CD4-positive, alpha-beta memory T cell (primary cell): ENCODE measurements around the gene CARD11. TPM values are rescaled to one million over a fixed set of nuclear protein-coding genes. Genes with fewer than 3 reads are reported as not detected.
A peak's percentile ranks its signal among the peaks of the same experiment; 100 is the strongest.

ENCODE experiments used
- CTCF ChIA-PET: fragments of 350-600 bp; sonication (Branson Sonifier 250); formaldehyde crosslinking; loops from one replicate; lab custom pipeline; 2021; ENCODE audit warnings: inconsistent platforms; ENCODE audit not compliant: partially characterized antibody; lab: Charles Lee
- POLR2A ChIA-PET: fragments of 350-600 bp; sonication (Branson Sonifier 250); formaldehyde crosslinking; loops from one replicate; lab custom pipeline; 2021; ENCODE audit not compliant: partially characterized antibody; lab: Charles Lee
- DNase-seq, 5 donors: peaks; one replicate each; pipeline versions ENCODE4 v3.0.0 to v3.0.0-alpha.2; 2020 to 2022; ENCODE audit warnings: mixed read lengths in 1 of 5
- H3K27ac ChIP-seq: one replicate; pipeline ENCODE4 v1.7.0; 2013; ENCODE audit warnings: low read depth, low read length
- H3K27me3 ChIP-seq: 2 replicates; pipeline ENCODE4 v1.7.0; 2013; ENCODE audit warnings: mild to moderate bottlenecking, low read length, moderate library complexity; ENCODE audit not compliant: insufficient read depth
- H3K36me3 ChIP-seq: 2 replicates; pipeline ENCODE4 v1.7.0; 2013; ENCODE audit warnings: mild to moderate bottlenecking, low read length, moderate library complexity; ENCODE audit not compliant: insufficient read depth
- H3K4me1 ChIP-seq: 2 replicates; pipeline ENCODE4 v1.7.0; 2013; ENCODE audit warnings: mild to moderate bottlenecking, low read length, moderate library complexity; ENCODE audit not compliant: insufficient read depth
- H3K4me3 ChIP-seq, 2 donors: one replicate each; pipeline ENCODE4 v1.7.0; 2013; ENCODE audit warnings: low read length in 2 of 2, mild to moderate bottlenecking in 1 of 2
- H3K9me3 ChIP-seq, 2 donors: one replicate each; pipeline ENCODE4 v1.7.0; 2013; ENCODE audit warnings: low read length in 2 of 2, control low read depth in 1 of 2; ENCODE audit not compliant: control insufficient read depth in 1 of 2
- H3K27ac Mint-ChIP-seq, 7 donors: one replicate each; pipeline ENCODE4 v1.8.0; 2020 to 2021; ENCODE audit warnings: mixed read lengths in 7 of 7, mild to moderate bottlenecking in 6 of 7, inconsistent platforms in 3 of 7, moderate library complexity in 3 of 7
- H3K27me3 Mint-ChIP-seq, 2 donors: one replicate each; pipeline ENCODE4 v1.8.0; 2020 to 2021; ENCODE audit warnings: mixed read lengths in 2 of 2
- H3K36me3 Mint-ChIP-seq, 2 donors: one replicate each; pipeline ENCODE4 v1.8.0; 2020 to 2021; ENCODE audit warnings: mixed read lengths in 2 of 2, inconsistent platforms in 1 of 2, mild to moderate bottlenecking in 1 of 2
- H3K4me1 Mint-ChIP-seq, 4 donors: one replicate each; pipeline ENCODE4 v1.8.0; 2020 to 2021; ENCODE audit warnings: mixed read lengths in 4 of 4, mild to moderate bottlenecking in 1 of 4
- H3K4me3 Mint-ChIP-seq, 8 donors: one replicate each; pipeline ENCODE4 v1.8.0; 2020 to 2021; ENCODE audit warnings: mixed read lengths in 8 of 8, mild to moderate bottlenecking in 7 of 8, moderate library complexity in 6 of 8, inconsistent platforms in 3 of 8
- H3K9me3 Mint-ChIP-seq, 8 donors: one replicate each; pipeline ENCODE4 v1.8.0; 2020 to 2021; ENCODE audit warnings: mixed read lengths in 8 of 8, mild to moderate bottlenecking in 5 of 8, inconsistent platforms in 3 of 8, moderate library complexity in 1 of 8
- intact Hi-C: fragments of 100-400 bp; cut with micrococcal nuclease; formaldehyde crosslinking; loops from one replicate; pipeline ENCODE4 v1.15.1; 2023
- polyA plus RNA-seq, 2 donors: library from polyadenylated mRNA; unstranded; fragments of 300-500 nt; fragmentation: Illumina TruSeq; gene quantifications; one replicate each; pipeline ENCODE4 v1.2.3, GENCODE V29; 2021
- total RNA-seq, 2 experiments: library from RNA; stranded (reverse); gene quantifications; one replicate each; pipeline ENCODE4 v1.2.3, GENCODE V29; 2021

CARD11 gene
- total and polyA plus RNA-seq, 4 experiments from 2014 or later, result 4.9 to 136 (median 85.3) TPM

- no peaks in the 10 kb centered on the region for H3K27me3 ChIP-seq
- Mint-ChIP-seq H3K9me3 (peaks cover 0 to 7% (median 0%) of the 10 kb centered on the region in 8 donors), H3K27ac (peak overlapping the region in 1 of 7 donors; percentile 23), H3K4me3 (no peak overlapping the region), H3K36me3 (peaks cover 46 to 74% of the 10 kb centered on the region in 2 donors), H3K27me3 (no peaks in the 10 kb centered on the region), H3K4me1 (peaks cover 0 to 1% (median 0%) of the 10 kb centered on the region in 4 donors)
- ChIA-PET CTCF (no interaction called here), POLR2A (no interaction called here)
- no peak overlapping the region for H3K4me3 ChIP-seq
- H3K4me1 ChIP-seq, result no peaks in the 10 kb centered on the region
- peaks cover 79% of the 10 kb centered on the region for H3K36me3 ChIP-seq
- H3K9me3 ChIP-seq, result no peaks in the 10 kb centered on the region
- H3K27ac ChIP-seq, result no peak overlapping the region
- intact Hi-C loops, result no loop called here
- no peak for DNase-seq
These were observed 124.4 kb downstream of the CARD11 start for GRCh38 chr7:2919256-2919655.

- POLR2A ChIA-PET, result no interaction called here
- CTCF ChIA-PET, result no interaction called here
- no peaks in the 10 kb centered on the region for H3K27me3 ChIP-seq
- intact Hi-C loops, result no loop called here
- DNase-seq, result no peak
- Mint-ChIP-seq H3K27ac (peak overlapping the region in 1 of 7 donors; percentile 90), H3K27me3 (no peaks in the 10 kb centered on the region), H3K9me3 (peaks cover 0 to 7% (median 0%) of the 10 kb centered on the region in 8 donors), H3K4me1 (peaks cover 0 to 1% (median 0%) of the 10 kb centered on the region in 4 donors), H3K36me3 (peaks cover 46 to 68% of the 10 kb centered on the region in 2 donors), H3K4me3 (no peak overlapping the region)
- no peaks in the 10 kb centered on the region for H3K4me1 ChIP-seq
- no peak overlapping the region for H3K4me3 ChIP-seq
- H3K9me3 ChIP-seq, result no peaks in the 10 kb centered on the region
- peaks cover 85% of the 10 kb centered on the region for H3K36me3 ChIP-seq
- no peak overlapping the region for H3K27ac ChIP-seq
These were observed 125.3 kb downstream of the CARD11 start for GRCh38 chr7:2918406-2918805.

DNA sequence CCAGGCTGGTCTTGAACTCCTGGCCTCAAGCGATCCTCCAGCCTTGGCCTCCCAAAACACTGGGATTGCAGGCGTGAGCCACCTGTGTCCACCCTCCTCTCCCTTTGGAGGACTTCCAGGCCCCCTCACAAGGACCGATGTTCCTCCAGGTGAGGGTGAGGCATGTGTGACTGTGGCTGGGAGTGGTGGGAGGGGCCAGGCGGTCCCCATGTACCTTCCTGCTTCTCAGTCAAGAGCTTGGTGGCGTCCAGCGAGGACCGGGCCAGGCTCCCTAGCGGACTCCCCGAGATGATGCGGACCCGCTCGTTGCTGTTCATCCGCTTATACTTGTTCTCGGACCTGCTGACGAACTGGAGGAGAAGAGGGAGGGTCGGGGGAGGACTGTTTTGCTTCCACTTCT lies 128.6 kb downstream of the CARD11 start:
- Mint-ChIP-seq H3K36me3 (peaks cover 42 to 60% of the 10 kb centered on the region in 2 donors), H3K27ac (peak overlapping the region in 1 of 7 donors; percentile 30), H3K9me3 (peaks cover 0 to 2% (median 0%) of the 10 kb centered on the region in 8 donors), H3K4me1 (peaks cover 0 to 1% (median 0%) of the 10 kb centered on the region in 4 donors), H3K27me3 (no peaks in the 10 kb centered on the region), H3K4me3 (no peak overlapping the region)
- CTCF ChIA-PET, result interaction anchor here (1.2 kb wide), 1 partner anchor 9 kb away, joined by 3 read pairs; no protein-coding TSS in a partner anchor
- Histone ChIP-seq H3K27me3 (no peaks in the 10 kb centered on the region), H3K36me3 (peaks cover 75% of the 10 kb centered on the region), H3K4me1 (no peaks in the 10 kb centered on the region), H3K27ac (no peak overlapping the region), H3K9me3 (no peaks in the 10 kb centered on the region), H3K4me3 (no peak overlapping the region)
- no peak for DNase-seq
- intact Hi-C loops, result no loop called here
- POLR2A ChIA-PET, result no interaction called here

DNA sequence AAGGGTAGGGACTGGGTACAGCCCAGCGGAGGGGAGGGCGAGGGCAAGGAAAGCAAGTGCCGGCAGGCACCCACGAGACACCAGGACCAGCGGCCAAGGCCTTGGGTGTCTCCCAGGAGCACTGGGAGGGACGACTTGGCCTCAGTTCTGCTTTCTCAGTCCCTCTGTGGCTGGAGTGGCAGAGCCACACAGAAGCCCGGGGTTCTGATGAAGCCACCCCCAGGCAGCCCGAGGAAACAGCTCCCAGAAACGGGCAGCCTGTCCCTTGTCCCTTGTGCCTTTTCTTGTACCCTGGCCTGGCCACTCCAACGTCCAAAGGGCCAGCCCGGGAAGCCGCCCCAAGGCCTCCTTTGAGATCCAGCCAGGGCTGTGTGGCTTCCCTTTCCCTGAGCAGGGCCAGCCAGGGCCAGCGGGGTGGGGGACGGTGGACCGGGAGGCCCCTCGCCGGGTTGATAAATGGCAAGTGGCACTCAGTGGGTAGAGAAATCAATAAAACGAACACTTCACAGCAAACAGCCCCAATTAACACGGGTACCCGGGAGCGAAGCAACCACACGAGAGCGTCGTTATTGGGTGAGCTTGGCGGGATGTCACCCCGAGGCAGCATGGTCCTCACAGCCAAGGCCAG lies 129.8 kb downstream of the CARD11 start:
- H3K27me3 ChIP-seq, result no peaks in the 10 kb centered on the region
- peaks cover 41 to 53% of the 10 kb centered on the region in 2 donors for H3K36me3 Mint-ChIP-seq
- CTCF ChIA-PET, result interaction anchor here (1.2 kb wide), 1 partner anchor 10 kb away, joined by 3 read pairs; no protein-coding TSS in a partner anchor

GRCh38 chr7:2912684-2913439 lies 130.8 kb downstream of the CARD11 start:
- Histone ChIP-seq H3K27ac (no peak overlapping the region), H3K9me3 (no peaks in the 10 kb centered on the region), H3K36me3 (peaks cover 67% of the 10 kb centered on the region), H3K4me3 (no peak overlapping the region), H3K27me3 (no peaks in the 10 kb centered on the region), H3K4me1 (no peaks in the 10 kb centered on the region)
- intact Hi-C loops, result no loop called here
- no peaks in the 10 kb centered on the region for H3K27me3 Mint-ChIP-seq
- H3K27ac Mint-ChIP-seq, result no peak overlapping the region
- ChIA-PET CTCF (interaction anchor here (0.6 kb wide), 1 partner anchor 1552 kb away, joined by 6 read pairs; no protein-coding TSS in a partner anchor), POLR2A (interaction anchor here (1.5 kb wide), 1 partner anchor 12 kb away, joined by 4 read pairs; no protein-coding TSS in a partner anchor)
- peaks cover 48 to 51% of the 10 kb centered on the region in 2 donors for H3K36me3 Mint-ChIP-seq
- H3K9me3 Mint-ChIP-seq, result peaks cover 0 to 2% (median 0%) of the 10 kb centered on the region in 8 donors
- no peaks in the 10 kb centered on the region for H3K4me1 Mint-ChIP-seq
- DNase-seq, result no peak
- no peak overlapping the region for H3K4me3 Mint-ChIP-seq

More for the DNA sequence above, 129.8 kb downstream of the CARD11 start:
- Histone ChIP-seq H3K4me1 (no peaks in the 10 kb centered on the region), H3K27ac (no peak overlapping the region), H3K36me3 (peaks cover 69% of the 10 kb centered on the region), H3K4me3 (no peak overlapping the region), H3K9me3 (no peaks in the 10 kb centered on the region)
- H3K27ac Mint-ChIP-seq, result no peak overlapping the region
- intact Hi-C loops, result no loop called here
- POLR2A ChIA-PET, result no interaction called here
- peaks cover 0 to 1% (median 0%) of the 10 kb centered on the region in 4 donors for H3K4me1 Mint-ChIP-seq
- H3K4me3 Mint-ChIP-seq, result no peak overlapping the region
- DNase-seq, result no peak
- H3K9me3 Mint-ChIP-seq, result peaks cover 0 to 2% (median 0%) of the 10 kb centered on the region in 8 donors
- no peaks in the 10 kb centered on the region for H3K27me3 Mint-ChIP-seq

- H3K27ac ChIP-seq, result no peak overlapping the region
- no peaks in the 10 kb centered on the region for H3K4me1 Mint-ChIP-seq
- DNase-seq, result no peak
- ChIA-PET CTCF (interaction anchor here (1.4 kb wide), 1 partner anchor 155 kb away, joined by 5 read pairs; no protein-coding TSS in a partner anchor), POLR2A (interaction anchor here (1.5 kb wide), 2 partner anchors 13 to 17 kb away, joined by 3 to 4 read pairs; no protein-coding TSS in a partner anchor)
- H3K9me3 ChIP-seq, result no peaks in the 10 kb centered on the region
- H3K4me1 ChIP-seq, result no peaks in the 10 kb centered on the region
- intact Hi-C loops, result no loop called here
- peaks cover 68% of the 10 kb centered on the region for H3K36me3 ChIP-seq
- peak overlapping the region in 2 of 7 donors; percentile 39 to 75 for H3K27ac Mint-ChIP-seq
- H3K4me3 ChIP-seq, result no peak overlapping the region
- H3K27me3 ChIP-seq, result no peaks in the 10 kb centered on the region
- H3K36me3 Mint-ChIP-seq, result peaks cover 54% of the 10 kb centered on the region in 2 donors
- no peak overlapping the region for H3K4me3 Mint-ChIP-seq
- H3K27me3 Mint-ChIP-seq, result no peaks in the 10 kb centered on the region
- peaks cover 0 to 4% (median 0%) of the 10 kb centered on the region in 8 donors for H3K9me3 Mint-ChIP-seq
These were observed 132.2 kb downstream of the CARD11 start for GRCh38 chr7:2911466-2911865.

DNA sequence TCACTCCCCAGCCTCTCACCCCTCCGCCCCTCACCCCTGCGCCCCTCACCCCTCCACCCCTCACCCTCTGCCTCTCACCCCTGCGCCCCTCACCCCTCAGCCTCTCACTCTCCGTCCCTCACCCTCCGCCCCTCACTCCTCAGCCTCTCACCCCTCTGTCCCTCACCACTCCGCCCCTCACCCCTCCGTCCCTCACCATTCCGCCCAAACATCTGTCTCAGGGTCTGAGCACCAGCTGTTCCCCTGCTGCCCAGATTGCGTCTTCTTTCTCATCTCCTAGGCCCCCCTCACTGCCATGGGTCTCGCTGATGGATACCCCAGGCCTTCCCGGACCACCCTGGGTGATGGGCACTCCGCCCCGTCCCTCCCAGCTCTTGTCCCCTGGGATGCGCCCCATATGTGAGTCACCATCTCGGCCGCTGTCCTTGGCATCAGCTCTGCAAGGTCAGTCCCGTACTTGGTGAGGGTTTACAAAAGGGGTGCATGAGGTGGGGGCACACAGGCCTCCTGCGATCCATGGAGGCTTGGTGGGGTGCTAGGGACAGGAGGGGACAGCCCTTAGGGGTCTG lies 134.1 kb downstream of the CARD11 start:
- CTCF ChIA-PET, result no interaction called here
- Histone ChIP-seq H3K4me3 (no peak overlapping the region), H3K9me3 (no peaks in the 10 kb centered on the region), H3K27ac (no peak overlapping the region), H3K4me1 (no peaks in the 10 kb centered on the region), H3K36me3 (peaks cover 68% of the 10 kb centered on the region), H3K27me3 (no peaks in the 10 kb centered on the region)
- Mint-ChIP-seq H3K27me3 (no peaks in the 10 kb centered on the region), H3K27ac (no peak overlapping the region), H3K9me3 (peaks cover 0 to 6% (median 0%) of the 10 kb centered on the region in 8 donors), H3K4me1 (no peaks in the 10 kb centered on the region), H3K36me3 (peaks cover 64 to 70% of the 10 kb centered on the region in 2 donors), H3K4me3 (no peak overlapping the region)
- intact Hi-C loops, result no loop called here
- no peak for DNase-seq
- POLR2A ChIA-PET, result no interaction called here
